Neutrophil (primary cell): Measurements from ENCODE around the gene IFFO2.

Experiments
- H3K27ac ChIP-seq: fragments of 200-600 bp; sonication (generic); 2 replicates; pipeline ENCODE4 v1.5.1; 2016; ENCODE audit warnings: mild to moderate bottlenecking, moderate library complexity
- H3K27me3 ChIP-seq: fragments of 200-600 bp; sonication (generic); 2 replicates; pipeline ENCODE4 v1.6.0; 2016; ENCODE audit warnings: mild to moderate bottlenecking
- H3K36me3 ChIP-seq: fragments of 200-600 bp; sonication (generic); 2 replicates; pipeline ENCODE4 v1.5.1; 2017
- H3K4me1 ChIP-seq, 2 experiments: fragments of 200-600 bp in 1 of 2; sonication (generic) in 1 of 2; 1 replicate in 1 of 2; 2 replicates in 1 of 2; pipeline versions ENCODE4 v1.5.1 to v1.6.1; 2013 to 2016; ENCODE audit warnings: low read depth in 1 of 2, low read length in 1 of 2, mild to moderate bottlenecking in 1 of 2, moderate library complexity in 1 of 2; ENCODE audit not compliant: control insufficient read depth in 1 of 2, insufficient read depth in 1 of 2
- H3K4me3 ChIP-seq, 2 experiments: fragments of 200-600 bp in 1 of 2; sonication (generic) in 1 of 2; 1 replicate in 1 of 2; 2 replicates in 1 of 2; pipeline ENCODE4 v1.5.1; 2013 to 2016; ENCODE audit warnings: low read depth in 1 of 2, low read length in 1 of 2, mild to moderate bottlenecking in 1 of 2, moderate library complexity in 1 of 2
- H3K9me3 ChIP-seq: fragments of 200-600 bp; sonication (generic); 2 replicates; pipeline ENCODE4 v1.5.1; 2016
- CTCF ChIP-seq: fragments of 200-600 bp; sonication (generic); IDR thresholded peaks from 2 replicates; pipeline ENCODE4 v1.5.1; 2016; ENCODE audit warnings: antibody characterized with exemption

IFFO2 gene

GRCh38 chr1:18883079-18883478, 73.4 kb downstream of the IFFO2 start:
- Histone ChIP-seq H3K27me3 (no peaks in the 10 kb centered on the region), H3K27ac (no peak overlapping the region), H3K9me3 (no peaks in the 10 kb centered on the region), H3K36me3 (peaks cover 88% of the 10 kb centered on the region), H3K4me3 (no peak overlapping the region), H3K4me1 (no peaks in the 10 kb centered on the region)
- TF ChIP-seq CTCF = no peak

- Histone ChIP-seq H3K9me3 (no peaks in the 10 kb centered on the region), H3K36me3 (peaks cover 88% of the 10 kb centered on the region), H3K27ac (no peak overlapping the region), H3K4me1 (no peaks in the 10 kb centered on the region), H3K27me3 (no peaks in the 10 kb centered on the region), H3K4me3 (no peak overlapping the region)
- no peak for TF ChIP-seq CTCF
These were observed 74.0 kb downstream of the IFFO2 start for GRCh38 chr1:18882486-18882885.

- Histone ChIP-seq H3K36me3 (peaks cover 90% of the 10 kb centered on the region), H3K9me3 (no peaks in the 10 kb centered on the region), H3K27ac (no peak overlapping the region), H3K4me3 (no peak overlapping the region), H3K4me1 (no peaks in the 10 kb centered on the region), H3K27me3 (no peaks in the 10 kb centered on the region)
- TF ChIP-seq CTCF = no peak
These were observed 74.6 kb downstream of the IFFO2 start for GRCh38 chr1:18881642-18882431.

- Histone ChIP-seq H3K27ac (no peak overlapping the region), H3K4me1 (no peaks in the 10 kb centered on the region), H3K4me3 (no peak overlapping the region), H3K27me3 (no peaks in the 10 kb centered on the region), H3K36me3 (peaks cover 90% of the 10 kb centered on the region), H3K9me3 (no peaks in the 10 kb centered on the region)
- no peak for TF ChIP-seq CTCF
These were observed 75.3 kb downstream of the IFFO2 start for GRCh38 chr1:18881164-18881563.

- Histone ChIP-seq H3K27ac (no peak overlapping the region), H3K27me3 (no peaks in the 10 kb centered on the region), H3K4me3 (no peak overlapping the region), H3K36me3 (peaks cover 91% of the 10 kb centered on the region), H3K4me1 (no peaks in the 10 kb centered on the region), H3K9me3 (no peaks in the 10 kb centered on the region)
- TF ChIP-seq CTCF = no peak
These were observed 75.9 kb downstream of the IFFO2 start for GRCh38 chr1:18880585-18880984.
